Memory B cell (primary cell): ENCODE results near the gene APOH.

Source experiments
- ATAC-seq: fragments of 150-1000 bp; cut with Tn5 transposase; 2 replicates; pipeline ENCODE4 v1.10.0; 2021; ENCODE audit warnings: low read depth, mild to moderate bottlenecking, moderate library complexity
- DNase-seq, 2 donors: peaks; one replicate each; pipeline ENCODE4 v3.0.0; 2022; ENCODE audit warnings: low spot score in 2 of 2
- H3K27ac Mint-ChIP-seq: one replicate; pipeline ENCODE4 v1.8.0; 2022; ENCODE audit warnings: mild to moderate bottlenecking, moderate library complexity, mixed read lengths
- H3K27me3 Mint-ChIP-seq: one replicate; pipeline ENCODE4 v1.8.0; 2022; ENCODE audit warnings: mixed read lengths
- H3K36me3 Mint-ChIP-seq: one replicate; pipeline ENCODE4 v1.8.0; 2022; ENCODE audit warnings: mild to moderate bottlenecking, mixed read lengths
- H3K4me1 Mint-ChIP-seq: one replicate; pipeline ENCODE4 v1.8.0; 2022; ENCODE audit warnings: mixed read lengths
- H3K4me3 Mint-ChIP-seq: one replicate; pipeline ENCODE4 v1.8.0; 2022; ENCODE audit warnings: mild to moderate bottlenecking, moderate library complexity, mixed read lengths
- H3K9me3 Mint-ChIP-seq: one replicate; pipeline ENCODE4 v1.8.0; 2022; ENCODE audit warnings: mixed read lengths

APOH gene

DNA sequence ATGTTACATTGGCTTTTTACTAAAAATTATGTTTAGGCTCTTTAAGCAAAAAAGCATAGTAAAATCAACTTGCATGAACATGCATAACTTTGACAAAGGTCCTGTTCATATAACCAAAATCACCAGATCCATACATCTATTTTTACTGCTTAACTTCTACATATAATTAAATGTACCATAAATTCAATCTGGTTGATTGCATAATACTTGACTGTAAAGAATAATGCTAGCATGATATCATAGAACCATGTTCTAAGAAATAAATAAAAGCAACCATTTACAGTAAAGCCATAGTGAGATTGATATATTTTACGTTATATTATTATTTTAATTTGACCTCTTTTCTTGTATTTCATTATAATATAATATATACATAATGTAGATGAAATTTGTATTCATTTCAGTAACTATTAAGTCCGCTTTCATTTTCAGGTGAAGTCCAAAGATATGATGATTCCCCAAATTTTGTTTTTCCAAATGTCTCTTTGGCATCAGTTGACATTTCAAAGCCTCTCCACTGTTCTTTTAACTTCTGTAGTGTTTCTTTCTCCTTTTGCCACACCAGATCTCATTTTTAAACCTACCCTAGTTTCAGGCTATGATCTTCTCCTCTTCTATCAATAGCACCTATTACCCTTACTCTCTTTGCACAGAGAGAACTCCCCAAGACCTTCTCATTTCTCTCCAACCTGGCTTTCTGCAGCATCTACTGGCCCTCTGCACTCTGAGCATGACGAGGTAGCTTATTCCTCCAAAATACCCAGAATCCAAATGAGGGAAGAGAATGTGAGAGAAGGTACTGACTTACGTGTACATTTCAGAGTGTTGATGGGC lies 1.8 kb downstream of the APOH start:
- ATAC-seq = no peak
- Mint-ChIP-seq H3K36me3 (no peaks in the 10 kb centered on the region), H3K4me1 (no peaks in the 10 kb centered on the region), H3K27me3 (peaks cover 10% of the 10 kb centered on the region), H3K27ac (no peak overlapping the region), H3K4me3 (no peak overlapping the region), H3K9me3 (no peaks in the 10 kb centered on the region)
- no peak for DNase-seq

DNA sequence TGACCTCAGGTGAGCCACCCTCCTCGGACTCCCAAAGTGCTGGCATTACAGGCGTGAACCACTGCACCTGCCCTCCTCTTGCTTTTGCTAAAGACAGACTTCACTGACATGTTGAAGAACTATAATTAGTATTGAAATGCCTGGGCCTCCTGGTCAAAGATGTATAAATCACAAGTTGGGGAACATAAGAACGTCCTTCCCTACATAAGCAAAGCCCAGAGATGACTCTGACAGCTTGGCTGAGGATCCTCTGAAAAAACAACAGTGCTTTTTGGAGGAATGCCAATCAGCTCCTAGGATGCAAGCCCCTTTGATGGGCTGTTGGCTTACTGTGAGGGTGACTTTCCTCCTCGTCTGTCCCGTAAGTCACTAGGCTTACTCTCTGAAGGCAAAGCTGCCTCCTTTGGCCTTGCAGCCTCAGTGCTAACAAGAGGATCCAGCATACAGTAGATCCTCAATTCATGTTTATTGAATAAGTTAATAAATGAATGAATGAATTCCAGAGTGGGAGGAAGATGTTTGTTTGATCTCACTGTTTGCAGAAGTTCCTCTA lies 6.3 kb downstream of the APOH start:
- no peak for DNase-seq
- no peaks in the 10 kb centered on the region for H3K4me1 Mint-ChIP-seq
- peaks cover 7% of the 10 kb centered on the region for H3K27me3 Mint-ChIP-seq
- no peak overlapping the region for H3K27ac Mint-ChIP-seq
- no peak overlapping the region for H3K4me3 Mint-ChIP-seq
- ATAC-seq = no peak
- H3K9me3 Mint-ChIP-seq = no peaks in the 10 kb centered on the region
- no peaks in the 10 kb centered on the region for H3K36me3 Mint-ChIP-seq

DNA sequence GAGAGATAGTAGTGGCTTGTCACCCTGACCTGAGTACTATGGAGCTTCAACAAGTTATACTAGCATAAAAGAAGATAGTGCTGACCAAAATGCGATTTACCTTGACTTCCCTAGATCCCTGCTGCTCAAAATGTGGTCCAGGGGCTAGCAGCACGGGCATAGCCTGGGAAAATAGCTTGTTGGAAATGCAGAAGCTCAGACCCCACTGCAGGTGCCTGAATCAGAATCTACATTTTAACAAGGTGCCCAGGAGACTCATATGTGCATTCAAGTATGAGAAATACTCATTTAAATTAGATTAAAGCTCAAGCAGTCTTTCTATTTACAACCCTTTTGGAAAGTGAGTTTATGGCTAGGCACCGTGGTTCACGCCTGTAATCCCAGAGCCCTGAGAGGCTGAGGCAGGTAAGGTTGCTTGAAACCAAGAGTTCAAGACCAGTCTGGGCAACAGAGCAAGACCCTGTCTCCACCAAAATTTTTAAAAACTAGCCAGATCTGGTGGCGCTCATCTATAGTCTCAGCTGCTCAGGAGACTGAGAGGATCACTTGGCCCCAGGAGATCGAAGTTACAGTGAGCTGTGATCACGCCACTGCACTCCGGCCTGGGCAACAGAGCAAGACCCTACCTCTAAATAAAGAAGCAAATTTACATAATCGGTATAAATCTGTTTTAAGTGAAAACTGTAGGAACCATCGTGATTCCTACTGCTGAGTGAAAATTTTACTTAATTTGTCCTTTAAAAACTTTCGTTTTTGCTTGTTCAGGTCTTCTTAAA lies 7.3 kb downstream of the APOH start:
- Mint-ChIP-seq H3K27me3 (peaks cover 7% of the 10 kb centered on the region), H3K9me3 (no peaks in the 10 kb centered on the region), H3K27ac (no peak overlapping the region), H3K36me3 (no peaks in the 10 kb centered on the region), H3K4me1 (no peaks in the 10 kb centered on the region), H3K4me3 (no peak overlapping the region)
- ATAC-seq (no peak), DNase-seq (no peak)

DNA sequence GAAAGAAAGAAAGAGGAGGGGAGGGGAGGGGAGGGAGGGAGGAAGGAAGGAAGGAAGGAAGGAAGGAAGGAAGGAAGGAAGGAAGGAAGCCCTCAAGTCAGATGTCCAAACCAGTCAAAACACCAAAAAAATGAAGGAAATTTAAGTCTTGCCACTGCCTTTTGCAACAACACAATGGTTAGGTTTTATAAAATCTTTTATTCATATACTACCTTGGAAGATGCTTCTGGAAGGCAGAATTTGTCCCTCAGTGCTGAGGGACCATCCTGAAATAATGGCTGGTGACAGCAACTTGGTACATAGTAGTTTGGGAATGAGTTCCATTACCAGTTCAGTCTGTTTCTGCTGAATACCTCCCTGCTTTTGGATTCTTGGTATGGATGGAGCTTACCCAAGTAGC lies 7.9 kb downstream of the APOH start:
- ATAC-seq = no peak
- no peak overlapping the region for H3K27ac Mint-ChIP-seq
- no peaks in the 10 kb centered on the region for H3K9me3 Mint-ChIP-seq
- no peaks in the 10 kb centered on the region for H3K4me1 Mint-ChIP-seq
- no peak for DNase-seq
- H3K4me3 Mint-ChIP-seq = no peak overlapping the region
- no peaks in the 10 kb centered on the region for H3K36me3 Mint-ChIP-seq
- H3K27me3 Mint-ChIP-seq = peaks cover 7% of the 10 kb centered on the region

DNA sequence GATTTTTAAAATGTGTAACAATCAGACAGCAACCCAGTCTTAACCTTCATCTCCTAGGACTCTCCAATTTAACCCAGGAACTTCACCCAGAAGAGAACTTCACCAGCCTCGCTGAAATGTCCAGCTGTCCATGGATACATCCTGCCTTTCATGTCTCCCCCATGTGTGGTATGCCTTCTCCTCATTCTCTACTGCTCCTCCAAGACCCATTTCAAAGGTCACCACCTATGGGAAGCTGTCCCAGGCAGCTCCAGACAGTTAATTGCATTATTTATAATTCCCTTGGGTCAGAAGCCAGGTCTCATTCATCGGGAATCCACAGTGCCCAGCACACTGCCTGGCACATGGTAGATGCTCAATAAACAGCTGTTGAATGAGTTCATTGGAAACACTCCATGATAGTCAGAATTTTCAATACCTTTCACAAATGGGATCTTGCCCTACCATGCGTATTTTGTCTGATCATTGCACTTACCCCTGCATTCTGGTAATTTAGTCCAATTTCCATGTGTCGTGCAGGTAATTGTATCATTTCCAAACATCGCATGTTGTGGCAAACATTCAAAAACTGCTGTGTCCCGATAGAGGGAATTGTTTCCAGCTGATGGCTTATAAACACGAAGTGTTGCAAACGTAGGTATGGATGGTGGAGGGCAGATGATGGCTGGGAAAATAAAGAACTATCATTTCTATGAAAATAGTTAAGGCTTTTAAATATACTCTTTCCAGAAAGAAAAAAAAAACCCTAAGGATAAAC lies 9.0 kb downstream of the APOH start:
- no peaks in the 10 kb centered on the region for H3K36me3 Mint-ChIP-seq
- DNase-seq (no peak), ATAC-seq (no peak)
- H3K4me1 Mint-ChIP-seq = no peaks in the 10 kb centered on the region
- no peaks in the 10 kb centered on the region for H3K9me3 Mint-ChIP-seq
- H3K4me3 Mint-ChIP-seq = no peak overlapping the region
- no peak overlapping the region for H3K27ac Mint-ChIP-seq
- peaks cover 6% of the 10 kb centered on the region for H3K27me3 Mint-ChIP-seq

DNA sequence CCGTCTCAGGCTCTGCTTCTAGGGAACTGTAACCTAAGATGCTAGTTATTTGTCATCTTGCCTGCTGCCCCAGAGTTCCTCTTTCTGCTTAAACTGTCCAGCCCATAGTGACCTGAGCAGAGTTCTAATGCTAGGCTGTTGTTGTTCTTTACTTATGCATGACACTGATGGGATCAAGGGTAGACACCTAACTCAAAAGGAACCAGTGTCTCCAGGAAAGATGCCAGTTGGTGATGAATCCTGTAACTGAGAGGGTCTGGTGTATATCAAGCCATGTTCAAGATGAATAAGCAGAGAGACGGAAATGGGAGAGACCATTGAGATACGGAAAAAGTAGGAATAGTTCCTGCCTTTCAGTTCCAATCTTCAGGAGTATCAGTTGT lies 13.7 kb downstream of the APOH start:
- H3K9me3 Mint-ChIP-seq = no peaks in the 10 kb centered on the region
- ATAC-seq (no peak), DNase-seq (no peak)
- no peaks in the 10 kb centered on the region for H3K36me3 Mint-ChIP-seq
- peaks cover 3% of the 10 kb centered on the region for H3K27me3 Mint-ChIP-seq
- no peak overlapping the region for H3K27ac Mint-ChIP-seq
- H3K4me1 Mint-ChIP-seq = no peaks in the 10 kb centered on the region
- no peak overlapping the region for H3K4me3 Mint-ChIP-seq

DNA sequence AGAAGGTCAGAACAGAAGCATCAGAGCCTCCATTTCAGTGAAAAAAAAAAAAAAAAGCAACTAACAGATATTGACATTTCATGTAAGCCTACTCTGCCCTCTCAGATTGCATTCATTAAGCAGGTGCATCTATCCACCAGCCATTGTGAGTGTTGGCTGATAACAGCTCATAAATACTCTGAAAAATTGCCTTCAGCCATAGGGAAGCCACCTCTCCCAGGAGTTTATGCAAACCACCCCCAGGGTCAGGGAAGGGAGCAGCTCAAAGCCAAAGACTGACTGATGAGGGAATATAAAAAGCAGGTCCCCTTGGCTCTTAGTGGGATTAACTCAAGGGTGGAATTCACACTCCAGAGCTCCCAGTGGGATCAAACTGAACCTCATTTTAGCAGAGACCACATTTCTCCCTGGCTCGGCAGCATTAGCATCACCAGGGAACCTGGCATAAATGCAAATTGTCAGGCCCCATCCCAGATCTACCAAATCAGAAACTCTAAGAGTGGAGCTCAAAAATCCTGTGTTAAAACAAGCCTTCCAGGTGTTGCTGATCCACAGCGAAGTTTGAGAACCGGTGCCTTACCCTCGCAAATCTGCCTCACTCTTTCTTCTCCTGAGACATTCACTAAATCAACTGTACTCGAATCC lies 14.2 kb downstream of the APOH start:
- no peak overlapping the region for H3K4me3 Mint-ChIP-seq
- no peak overlapping the region for H3K27ac Mint-ChIP-seq
- no peaks in the 10 kb centered on the region for H3K36me3 Mint-ChIP-seq
- ATAC-seq = no peak
- no peak for DNase-seq
- H3K9me3 Mint-ChIP-seq = no peaks in the 10 kb centered on the region
- no peaks in the 10 kb centered on the region for H3K4me1 Mint-ChIP-seq
- peaks cover 6% of the 10 kb centered on the region for H3K27me3 Mint-ChIP-seq

DNA sequence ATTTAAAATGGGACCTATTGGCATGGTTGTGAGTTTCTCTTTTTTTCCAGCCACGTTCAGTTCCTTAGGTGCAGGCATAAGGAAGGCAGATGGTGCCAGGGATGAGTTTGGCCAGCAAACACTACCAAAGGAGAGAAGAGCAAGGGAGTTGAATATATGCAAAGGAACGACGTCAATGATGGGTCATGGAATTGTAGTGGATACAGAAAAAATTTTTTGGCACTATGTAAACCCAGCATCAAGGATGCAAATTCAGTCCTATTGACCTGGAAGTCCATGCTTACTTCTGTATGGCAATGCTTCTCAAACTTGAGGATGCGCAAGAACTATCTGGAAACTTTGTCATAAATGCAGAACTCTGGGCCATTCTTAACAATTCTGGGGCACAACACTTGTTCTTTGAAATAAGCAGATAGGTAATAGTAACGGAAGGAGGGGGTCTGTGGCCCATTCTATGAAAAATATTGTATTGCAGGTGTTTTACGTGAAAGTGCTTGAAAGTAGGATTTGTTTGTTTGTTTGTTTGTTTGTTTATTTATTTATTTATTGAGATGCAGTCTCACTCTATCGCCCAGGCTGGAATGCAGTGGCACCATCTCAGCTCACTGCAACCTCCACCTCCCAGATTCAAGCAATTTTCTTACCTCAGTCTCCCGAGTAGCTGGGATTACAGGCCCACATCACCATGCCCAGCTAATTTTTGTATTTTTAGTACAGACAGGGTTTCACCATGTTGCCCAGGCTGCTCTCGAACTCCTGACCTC lies 18.0 kb downstream of the APOH start:
- Mint-ChIP-seq H3K4me1 (no peaks in the 10 kb centered on the region), H3K9me3 (peaks cover 3% of the 10 kb centered on the region), H3K27me3 (peaks cover 7% of the 10 kb centered on the region), H3K27ac (no peak overlapping the region), H3K36me3 (no peaks in the 10 kb centered on the region), H3K4me3 (no peak overlapping the region)
- ATAC-seq (no peak), DNase-seq (no peak)

DNA sequence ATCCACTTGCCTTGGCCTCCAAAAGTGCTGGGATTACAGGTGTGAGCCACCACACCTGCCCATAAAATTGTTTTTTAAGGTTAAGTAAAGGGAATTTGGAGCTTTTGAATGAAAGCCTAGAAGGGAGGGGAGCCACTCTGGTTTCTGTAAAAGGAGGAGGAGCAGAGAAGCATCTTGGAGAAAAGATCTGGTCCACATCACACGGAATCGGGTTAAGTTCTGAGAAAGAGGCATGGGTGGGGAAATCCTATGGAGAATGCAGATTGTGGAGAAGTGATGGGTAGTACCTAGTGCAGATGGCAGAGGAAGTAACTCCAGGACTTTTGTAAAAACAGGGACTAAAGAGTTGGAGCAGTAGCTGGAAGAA lies 19.0 kb downstream of the APOH start:
- Mint-ChIP-seq H3K9me3 (peaks cover 3% of the 10 kb centered on the region), H3K4me3 (no peak overlapping the region), H3K27me3 (peaks cover 7% of the 10 kb centered on the region), H3K27ac (no peak overlapping the region), H3K36me3 (no peaks in the 10 kb centered on the region), H3K4me1 (no peaks in the 10 kb centered on the region)
- DNase-seq (no peak), ATAC-seq (no peak)

DNA sequence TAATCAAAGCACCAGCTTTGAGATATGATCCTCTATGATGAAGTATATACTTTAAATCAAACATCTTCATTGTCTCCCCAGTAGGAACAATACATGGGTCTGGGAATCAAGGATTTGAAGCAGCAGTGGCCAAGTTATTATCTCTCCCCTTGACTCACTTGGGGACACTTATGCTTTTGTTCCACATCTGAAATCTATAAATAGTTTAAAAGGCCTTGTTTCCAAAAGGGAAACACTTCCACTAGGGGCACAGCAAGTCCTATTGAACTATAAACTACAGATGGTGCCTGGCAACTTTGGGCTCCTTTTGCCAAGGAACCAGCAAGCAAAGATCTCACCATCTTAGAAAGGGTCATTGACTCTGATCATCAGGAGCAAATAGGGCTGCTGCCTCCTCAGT lies 21.3 kb downstream of the APOH start:
- DNase-seq (no peak), ATAC-seq (no peak)
- peaks cover 3% of the 10 kb centered on the region for H3K9me3 Mint-ChIP-seq
- peaks cover 2% of the 10 kb centered on the region for H3K36me3 Mint-ChIP-seq
- H3K27ac Mint-ChIP-seq = no peak overlapping the region
- peaks cover 9% of the 10 kb centered on the region for H3K27me3 Mint-ChIP-seq
- H3K4me3 Mint-ChIP-seq = no peak overlapping the region
- H3K4me1 Mint-ChIP-seq = no peaks in the 10 kb centered on the region

DNA sequence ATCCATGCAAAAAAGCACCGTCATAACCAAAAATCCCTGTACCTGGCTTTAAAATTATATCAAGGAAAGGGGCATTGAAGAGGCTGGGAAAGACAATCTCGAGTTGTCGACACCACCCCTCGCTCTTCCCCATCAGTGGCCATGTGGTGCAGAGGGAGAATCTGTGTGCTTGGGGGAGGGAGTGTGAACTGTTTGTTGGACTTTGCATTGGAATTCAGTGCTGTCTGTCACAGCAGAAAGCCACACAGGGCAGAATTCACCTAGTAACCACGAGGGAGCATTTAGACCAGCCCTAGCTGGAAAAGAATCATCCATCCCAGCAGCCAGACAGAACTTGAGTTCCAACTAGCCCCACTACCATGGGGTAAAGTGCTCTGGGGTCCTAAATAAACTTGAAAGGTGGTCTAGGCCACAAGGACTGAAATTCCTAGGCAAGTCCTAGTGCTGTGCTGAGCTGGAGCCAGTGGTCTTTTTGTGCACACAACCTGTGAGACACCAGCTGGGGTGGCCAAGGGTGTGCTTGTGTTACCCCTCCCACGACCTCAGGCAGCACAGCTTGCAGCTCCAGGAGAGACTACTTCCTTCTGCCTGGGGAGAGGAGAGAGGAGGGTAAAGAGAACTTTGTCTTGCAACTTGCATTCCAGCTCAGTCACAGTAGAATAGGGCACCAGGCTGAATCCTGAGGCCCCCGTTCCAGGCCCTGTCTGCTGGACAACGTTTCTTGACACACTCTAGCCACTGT lies 25.8 kb downstream of the APOH start:
- no peak for DNase-seq
- Mint-ChIP-seq H3K27me3 (peaks cover 2% of the 10 kb centered on the region), H3K9me3 (peaks cover 3% of the 10 kb centered on the region), H3K4me3 (no peak overlapping the region), H3K4me1 (peaks cover 4% of the 10 kb centered on the region), H3K27ac (no peak overlapping the region), H3K36me3 (peaks cover 2% of the 10 kb centered on the region)
- ATAC-seq = no peak

DNA sequence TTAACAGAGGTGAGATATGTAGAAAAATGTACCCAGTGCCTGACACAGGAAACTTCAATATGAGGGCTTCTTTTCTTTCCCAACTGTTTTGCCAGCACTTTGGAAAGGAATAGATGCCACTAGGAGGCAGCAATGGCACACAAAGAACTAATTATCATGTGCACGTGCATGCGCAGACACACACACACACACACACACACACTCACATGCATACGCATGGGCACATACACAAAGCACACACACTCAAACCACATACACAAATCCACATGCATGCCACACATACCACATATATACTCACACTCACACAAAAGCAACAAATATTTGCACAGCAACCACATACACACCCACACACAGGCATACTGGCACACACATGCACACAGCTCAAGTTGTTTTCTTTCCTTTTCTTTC lies 28.5 kb downstream of the APOH start:
- DNase-seq (no peak), ATAC-seq (no peak)
- H3K4me3 Mint-ChIP-seq = no peak overlapping the region
- peaks cover 4% of the 10 kb centered on the region for H3K4me1 Mint-ChIP-seq
- H3K9me3 Mint-ChIP-seq = no peaks in the 10 kb centered on the region
- H3K27ac Mint-ChIP-seq = no peak overlapping the region
- peaks cover 2% of the 10 kb centered on the region for H3K27me3 Mint-ChIP-seq
- peaks cover 2% of the 10 kb centered on the region for H3K36me3 Mint-ChIP-seq

DNA sequence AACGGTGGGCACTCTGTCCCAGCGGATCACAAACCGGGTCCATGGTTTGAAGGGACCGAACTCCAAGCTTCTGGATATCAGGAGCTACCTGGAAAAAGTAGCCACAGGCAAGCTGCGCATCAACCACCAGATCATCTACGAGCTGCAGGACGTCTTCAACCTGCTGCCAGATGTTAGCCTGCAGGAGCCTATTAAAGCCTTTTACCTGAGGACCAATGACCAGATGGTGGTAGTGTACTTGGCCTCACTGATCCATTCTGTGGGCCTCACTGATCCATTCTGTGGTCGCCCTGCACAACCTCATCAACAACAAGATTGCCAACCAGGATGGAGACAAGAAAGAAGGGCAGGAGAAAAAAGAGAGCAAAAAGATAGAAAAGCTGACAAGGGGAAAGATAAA lies 31.0 kb downstream of the APOH start:
- H3K27me3 Mint-ChIP-seq = no peaks in the 10 kb centered on the region
- no peak overlapping the region for H3K27ac Mint-ChIP-seq
- no peaks in the 10 kb centered on the region for H3K9me3 Mint-ChIP-seq
- peaks cover 7% of the 10 kb centered on the region for H3K4me1 Mint-ChIP-seq
- DNase-seq = no peak
- H3K36me3 Mint-ChIP-seq = no peaks in the 10 kb centered on the region
- H3K4me3 Mint-ChIP-seq = no peak overlapping the region
- ATAC-seq = no peak
